Breast epithelium (tissue), 4 donors: ENCODE measurements around the gene TMEM169. TPM values are rescaled to one million over a fixed set of nuclear protein-coding genes. Genes with fewer than 3 reads are reported as not detected.

Source experiments
- DNase-seq, 2 donors: peaks; one replicate each; pipeline ENCODE4 v3.0.0-alpha.2; 2019; ENCODE audit warnings: low spot score in 2 of 2
- H3K27ac ChIP-seq, 2 donors: fragments of 200-600 bp; sonication (generic) in 1 of 2; one replicate each; pipeline ENCODE4 v1.5.1; 2016 to 2019; ENCODE audit warnings: mild to moderate bottlenecking in 1 of 2
- H3K27me3 ChIP-seq, 2 donors: fragments of 200-600 bp; sonication (generic) in 1 of 2; one replicate each; pipeline versions ENCODE4 v1.5.1 to v1.6.0; 2017 to 2019; ENCODE audit warnings: control low read depth in 1 of 2, mild to moderate bottlenecking in 1 of 2
- H3K36me3 ChIP-seq: fragments of 200-600 bp; one replicate; pipeline ENCODE4 v1.5.1; 2019
- H3K4me1 ChIP-seq, 2 donors: fragments of 200-600 bp; sonication (generic); one replicate each; pipeline ENCODE4 v1.5.1; 2016 to 2019; ENCODE audit warnings: control low read depth in 1 of 2
- H3K4me3 ChIP-seq, 3 donors: fragments of 200-600 bp; sonication (generic); 1 replicate in 2 of 3; 2 replicates in 1 of 3; pipeline ENCODE4 v1.5.1; 2016 to 2019; ENCODE audit warnings: mild to moderate bottlenecking in 3 of 3, moderate library complexity in 2 of 3
- H3K9me3 ChIP-seq, 2 donors: fragments of 200-600 bp; sonication (generic) in 1 of 2; one replicate each; pipeline ENCODE4 v1.5.1; 2016 to 2019; ENCODE audit warnings: control low read depth in 1 of 2
- CTCF ChIP-seq, 3 donors: fragments of 450-650 bp; IDR thresholded peaks; one replicate each; pipeline ENCODE4 v1.5.1; 2016 to 2017; ENCODE audit warnings: antibody characterized with exemption in 3 of 3, mild to moderate bottlenecking in 3 of 3, moderate library complexity in 3 of 3
- POLR2A ChIP-seq: fragments of 450-650 bp; IDR thresholded peaks from one replicate; pipeline ENCODE4 v1.6.1; 2016; ENCODE audit warnings: antibody characterized with exemption, mild to moderate bottlenecking, moderate library complexity
- POLR2AphosphoS5 ChIP-seq, 3 donors: sonication (generic); formaldehyde crosslinking; IDR thresholded peaks; one replicate each; pipeline ENCODE4 v1.6.1; 2017; ENCODE audit warnings: antibody characterized with exemption in 3 of 3
- intact Hi-C: fragments of 100-400 bp; cut with DNase I; formaldehyde crosslinking; loops from one replicate; pipeline ENCODE4 v1.15.1; 2023; ENCODE audit warnings: low total_unique reads
- total RNA-seq, 3 donors: library from RNA; depleted of rRNA; stranded (reverse); fragments of >200 nt; gene quantifications; one replicate each; pipeline ENCODE4 v1.1.0, GENCODE V29; 2016

TMEM169 gene
- total RNA-seq, 3 donors from 2014 or later = 0.29 to 1.3 TPM; not detected in 1

GRCh38 chr2:216041438-216041837 is 40.3 kb upstream of the TMEM169 start:
- H3K36me3 ChIP-seq = no peaks in the 10 kb centered on the region
- H3K4me3 ChIP-seq = no peak overlapping the region
- no peaks in the 10 kb centered on the region for H3K9me3 ChIP-seq
- no peak overlapping the region for H3K27ac ChIP-seq
- H3K27me3 ChIP-seq = no peaks in the 10 kb centered on the region
- intact Hi-C loops = no loop called here
- no peaks in the 10 kb centered on the region for H3K4me1 ChIP-seq
- no peak for TF ChIP-seq POLR2AphosphoS5 (IDR thresholded peaks at IDR 0.05)
- TF ChIP-seq POLR2A = no peak
- TF ChIP-seq CTCF (IDR thresholded peaks at IDR 0.05) = no peak
- DNase-seq = no peak

DNA sequence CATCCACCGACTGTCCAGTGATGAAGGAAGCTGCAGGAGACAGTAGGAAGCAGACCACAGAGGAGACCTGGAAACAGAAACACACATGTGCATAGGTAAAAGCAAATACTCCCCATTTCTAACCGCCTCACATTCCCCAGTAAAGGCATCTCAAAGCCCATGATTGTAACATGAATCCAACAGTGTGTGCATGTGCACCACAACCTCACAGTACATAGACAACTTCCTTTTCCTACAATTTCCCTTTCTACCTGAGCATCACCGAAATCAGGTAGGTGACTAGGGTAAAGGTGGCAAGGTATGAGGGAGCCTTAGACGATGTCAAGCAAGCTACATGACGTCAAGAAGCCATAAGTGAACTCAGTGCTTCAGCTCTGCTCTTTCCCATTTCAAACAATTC is 37.8 kb upstream of the TMEM169 start:
- H3K4me3 ChIP-seq = no peak overlapping the region
- no peaks in the 10 kb centered on the region for H3K9me3 ChIP-seq
- intact Hi-C loops = no loop called here
- no peaks in the 10 kb centered on the region for H3K36me3 ChIP-seq
- TF ChIP-seq POLR2A = no peak
- no peak for TF ChIP-seq CTCF (IDR thresholded peaks at IDR 0.05)
- no peak for TF ChIP-seq POLR2AphosphoS5 (IDR thresholded peaks at IDR 0.05)
- H3K27ac ChIP-seq = no peak overlapping the region
- no peaks in the 10 kb centered on the region for H3K27me3 ChIP-seq
- DNase-seq = no peak
- H3K4me1 ChIP-seq = no peaks in the 10 kb centered on the region

- DNase-seq = no peak
- no peak for TF ChIP-seq CTCF (IDR thresholded peaks at IDR 0.05)
- no peak for TF ChIP-seq POLR2A
- TF ChIP-seq POLR2AphosphoS5 (IDR thresholded peaks at IDR 0.05) = no peak
- intact Hi-C loops = no loop called here
- Histone ChIP-seq H3K9me3 (no peaks in the 10 kb centered on the region), H3K4me1 (no peaks in the 10 kb centered on the region), H3K4me3 (no peak overlapping the region), H3K36me3 (no peaks in the 10 kb centered on the region), H3K27me3 (no peaks in the 10 kb centered on the region), H3K27ac (no peak overlapping the region)
Observed at GRCh38 chr2:216044883-216045486, 36.7 kb upstream of the TMEM169 start.

DNA sequence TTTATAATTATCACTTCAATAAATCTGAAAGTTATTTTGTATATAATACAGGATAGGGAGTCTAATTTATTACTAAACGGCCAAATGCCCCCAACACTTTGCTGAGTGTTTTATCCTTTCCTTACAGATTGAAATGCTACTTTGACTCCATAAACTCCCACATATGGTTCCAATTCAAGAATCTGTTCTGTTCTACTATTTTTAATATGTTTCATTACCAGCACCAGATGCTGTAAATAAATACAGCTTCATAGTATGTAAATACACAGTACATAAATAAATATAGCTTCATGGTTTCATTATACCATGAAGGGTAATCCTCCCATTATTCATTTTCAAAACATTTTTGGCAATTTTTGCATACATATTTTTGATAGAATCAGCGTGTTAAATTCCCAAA is 34.3 kb upstream of the TMEM169 start:
- TF ChIP-seq CTCF (IDR thresholded peaks at IDR 0.05) = no peak
- no peak for TF ChIP-seq POLR2A
- no peak for TF ChIP-seq POLR2AphosphoS5 (IDR thresholded peaks at IDR 0.05)
- Histone ChIP-seq H3K9me3 (no peaks in the 10 kb centered on the region), H3K4me3 (no peak overlapping the region), H3K36me3 (no peaks in the 10 kb centered on the region), H3K4me1 (no peaks in the 10 kb centered on the region), H3K27me3 (no peaks in the 10 kb centered on the region), H3K27ac (no peak overlapping the region)
- intact Hi-C loops = loop anchor here (2.0 kb wide), 1 partner anchor 17 kb away; no protein-coding TSS in a partner anchor
- no peak for DNase-seq

DNA sequence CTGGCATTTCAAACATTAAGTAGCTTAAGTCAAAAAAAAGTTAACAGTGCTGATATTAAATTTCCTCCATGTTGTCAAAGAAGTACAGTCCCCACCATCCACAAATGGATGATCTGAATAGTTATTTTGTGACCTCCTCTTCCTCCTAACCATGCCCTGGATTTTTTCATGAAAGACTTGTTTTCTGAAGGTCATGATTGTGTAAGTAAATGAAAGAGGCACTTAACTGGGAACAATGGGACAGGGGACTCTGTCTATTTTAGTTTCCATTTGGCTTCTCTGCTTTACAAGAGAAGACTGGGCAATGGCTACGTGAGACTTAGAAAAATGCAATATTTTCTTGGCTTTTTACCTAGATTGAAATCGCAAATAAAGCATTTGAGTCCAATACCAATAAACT is 32.3 kb upstream of the TMEM169 start:
- no peak for DNase-seq
- intact Hi-C loops = no loop called here
- Histone ChIP-seq H3K27ac (no peak overlapping the region), H3K36me3 (no peaks in the 10 kb centered on the region), H3K4me3 (no peak overlapping the region), H3K27me3 (no peaks in the 10 kb centered on the region), H3K4me1 (no peaks in the 10 kb centered on the region), H3K9me3 (no peaks in the 10 kb centered on the region)
- no peak for TF ChIP-seq POLR2AphosphoS5 (IDR thresholded peaks at IDR 0.05)
- TF ChIP-seq POLR2A = no peak
- TF ChIP-seq CTCF (IDR thresholded peaks at IDR 0.05) = no peak
